ENCODE measurements around the gene PMM1. TPM values are rescaled to one million over a fixed set of nuclear protein-coding genes. Genes with fewer than 3 reads are reported as not detected.

The PMM1 gene
- total RNA-seq, 4 donors from 2014 or later: 17.7 to 26.1 (median 23.8) TPM

GRCh38 chr22:41564563-41564962 is 25.1 kb downstream of the PMM1 start:
- intact Hi-C loops (cut with DNase I): no loop called here

GRCh38 chr22:41563051-41563711 is 26.5 kb downstream of the PMM1 start:
- 58 to 65% methylated on average over 10 of the region's 10 CpGs for WGBS, 2 donors
- Histone ChIP-seq H3K27ac (no peak overlapping the region), H3K36me3 (no peaks in the 10 kb centered on the region), H3K9me3 (no peaks in the 10 kb centered on the region), H3K4me3 (replicated peaks in 1 of 3) (no peak overlapping the region), H3K27me3 (no peaks in the 10 kb centered on the region), H3K4me1 (no peaks in the 10 kb centered on the region)
- TF ChIP-seq CTCF (IDR thresholded peaks at IDR 0.05) (no peak), POLR2A (IDR thresholded peaks at IDR 0.05) (no peak)
- intact Hi-C loops (cut with DNase I): no loop called here
- DNase-seq: no peak

More at GRCh38 chr22:41564563-41564962, 25.1 kb downstream of the PMM1 start:
- no peaks in the 10 kb centered on the region for H3K4me1 ChIP-seq
- no peak for TF ChIP-seq POLR2A (IDR thresholded peaks at IDR 0.05)
- TF ChIP-seq CTCF (IDR thresholded peaks at IDR 0.05): no peak
- DNase-seq: no peak
- H3K27me3 ChIP-seq: no peaks in the 10 kb centered on the region
- H3K27ac ChIP-seq: no peak overlapping the region
- WGBS, 2 donors: 92% methylated on average over 8 of the region's 8 CpGs
- no peaks in the 10 kb centered on the region for H3K9me3 ChIP-seq
- no peaks in the 10 kb centered on the region for H3K36me3 ChIP-seq
- H3K4me3 ChIP-seq (replicated peaks in 1 of 3): no peak overlapping the region

GRCh38 chr22:41562461-41562860 is 27.2 kb downstream of the PMM1 start:
- DNase-seq: no peak
- Histone ChIP-seq H3K9me3 (no peaks in the 10 kb centered on the region), H3K27me3 (no peaks in the 10 kb centered on the region), H3K27ac (no peak overlapping the region), H3K36me3 (no peaks in the 10 kb centered on the region), H3K4me1 (peaks cover 0 to 4% of the 10 kb centered on the region in 2 donors), H3K4me3 (replicated peaks in 1 of 3) (no peak overlapping the region)
- TF ChIP-seq CTCF (IDR thresholded peaks at IDR 0.05) (no peak), POLR2A (IDR thresholded peaks at IDR 0.05) (no peak)
- intact Hi-C loops (cut with DNase I): no loop called here
- 81 to 96% methylated on average over 2 to 4 of the region's 4 CpGs for WGBS, 2 donors

GRCh38 chr22:41561788-41562187 is 27.9 kb downstream of the PMM1 start:
- no peaks in the 10 kb centered on the region for H3K27me3 ChIP-seq
- H3K9me3 ChIP-seq: no peaks in the 10 kb centered on the region
- WGBS, 2 donors: 68 to 92% methylated on average over 5 of the region's 5 CpGs
- peaks cover 0 to 11% of the 10 kb centered on the region in 2 donors for H3K4me1 ChIP-seq
- intact Hi-C loops (cut with DNase I): no loop called here
- H3K27ac ChIP-seq: no peak overlapping the region
- no peak for TF ChIP-seq CTCF (IDR thresholded peaks at IDR 0.05)
- no peak for TF ChIP-seq POLR2A (IDR thresholded peaks at IDR 0.05)
- no peaks in the 10 kb centered on the region for H3K36me3 ChIP-seq
- no peak overlapping the region for H3K4me3 ChIP-seq (replicated peaks in 1 of 3)
- DNase-seq: no peak

GRCh38 chr22:41561335-41561734 is 28.3 kb downstream of the PMM1 start:
- TF ChIP-seq CTCF (IDR thresholded peaks at IDR 0.05): no peak
- no peak for TF ChIP-seq POLR2A (IDR thresholded peaks at IDR 0.05)
- no peaks in the 10 kb centered on the region for H3K36me3 ChIP-seq
- 63 to 64% methylated on average over 6 to 10 of the region's 10 CpGs for WGBS, 2 donors

More at GRCh38 chr22:41561335-41561734, 28.3 kb downstream of the PMM1 start:
- Histone ChIP-seq H3K4me3 (replicated peaks in 1 of 3) (no peak overlapping the region), H3K27ac (no peak overlapping the region), H3K4me1 (peaks cover 0 to 11% of the 10 kb centered on the region in 2 donors), H3K27me3 (no peaks in the 10 kb centered on the region), H3K9me3 (no peaks in the 10 kb centered on the region)
- no peak for DNase-seq
- intact Hi-C loops (cut with DNase I): no loop called here

Measured in thyroid gland (tissue), 4 donors.